GM21390 (cell line): Measurements from ENCODE around the gene IFNG.
"Not testable (repeated sequence)": the region's sequence is repeated elsewhere in the genome, so short reads cannot be mapped to it uniquely, and the experiment has no call there.

Experiments used
- ATAC-seq: cut with Tn5 transposase; IDR thresholded peaks from one replicate; pipeline ENCODE4 v1.9.1; 2021; ENCODE audit not compliant: unreplicated experiment

IFNG gene

GRCh38 chr12:68159681-68160304, at the start of gene IFNG:
TSS of gene IFNG (minus strand) at chr12:68159740. CDS start at chr12:68159615, 125 bp downstream.
- ATAC-seq: peak; percentile 53

GRCh38 chr12:68209048-68209728, 49.6 kb upstream of the IFNG start:
- ATAC-seq: not testable (repeated sequence)

- ATAC-seq: no peak
These were observed 47.7 kb upstream of the IFNG start for GRCh38 chr12:68207276-68207675.

GRCh38 chr12:68206446-68206845, 46.9 kb upstream of the IFNG start:
- no peak for ATAC-seq

- no peak for ATAC-seq
These were observed 43.9 kb upstream of the IFNG start for GRCh38 chr12:68203460-68203875.

- ATAC-seq: no peak
These were observed 41.3 kb upstream of the IFNG start for GRCh38 chr12:68200854-68201253.

- ATAC-seq: no peak
These were observed 39.6 kb upstream of the IFNG start for GRCh38 chr12:68199127-68199526.

GRCh38 chr12:68198507-68199086, 39.1 kb upstream of the IFNG start:
- no peak for ATAC-seq

- no peak for ATAC-seq
These were observed 30.8 kb upstream of the IFNG start for GRCh38 chr12:68190301-68190700.

- no peak for ATAC-seq
These were observed 30.3 kb upstream of the IFNG start for GRCh38 chr12:68189821-68190242.

GRCh38 chr12:68185598-68185997, 26.1 kb upstream of the IFNG start:
- no peak for ATAC-seq

- peak; percentile 66 for ATAC-seq
These were observed 21.5 kb upstream of the IFNG start for GRCh38 chr12:68180792-68181744.

GRCh38 chr12:68178774-68179439, 19.4 kb upstream of the IFNG start:
- ATAC-seq: no peak

- no peak for ATAC-seq
These were observed 18.6 kb upstream of the IFNG start for GRCh38 chr12:68178184-68178583.

- ATAC-seq: no peak
These were observed 18.0 kb upstream of the IFNG start for GRCh38 chr12:68177562-68177961.

GRCh38 chr12:68176257-68176656, 16.7 kb upstream of the IFNG start:
- ATAC-seq: no peak

GRCh38 chr12:68175557-68176061, 16.1 kb upstream of the IFNG start:
- ATAC-seq: peak; percentile 94

GRCh38 chr12:68174761-68175160, 15.2 kb upstream of the IFNG start:
- ATAC-seq: not testable (repeated sequence)

- ATAC-seq: no peak
These were observed 14.3 kb upstream of the IFNG start for GRCh38 chr12:68173792-68174191.

- ATAC-seq: no peak
These were observed 11.2 kb upstream of the IFNG start for GRCh38 chr12:68170726-68171125.
